Skin epidermis (tissue), 12 donors: ENCODE results near the gene ANKS1A.

Experiments used
- H3K27ac ChIP-seq, 21 experiments: fragments of 200-600 bp; sonication (generic) in 11 of 21; one replicate each; pipeline ENCODE4 v1.5.0; 2020; ENCODE audit warnings: mild to moderate bottlenecking in 3 of 21, inconsistent platforms in 2 of 21, moderate library complexity in 2 of 21
- H3K4me3 ChIP-seq, 7 experiments: fragments of 200-600 bp; sonication (generic) in 2 of 7; one replicate each; pipeline ENCODE4 v1.5.0; 2020; ENCODE audit warnings: inconsistent platforms in 2 of 7, mild to moderate bottlenecking in 2 of 7, moderate library complexity in 1 of 7

ANKS1A gene

DNA sequence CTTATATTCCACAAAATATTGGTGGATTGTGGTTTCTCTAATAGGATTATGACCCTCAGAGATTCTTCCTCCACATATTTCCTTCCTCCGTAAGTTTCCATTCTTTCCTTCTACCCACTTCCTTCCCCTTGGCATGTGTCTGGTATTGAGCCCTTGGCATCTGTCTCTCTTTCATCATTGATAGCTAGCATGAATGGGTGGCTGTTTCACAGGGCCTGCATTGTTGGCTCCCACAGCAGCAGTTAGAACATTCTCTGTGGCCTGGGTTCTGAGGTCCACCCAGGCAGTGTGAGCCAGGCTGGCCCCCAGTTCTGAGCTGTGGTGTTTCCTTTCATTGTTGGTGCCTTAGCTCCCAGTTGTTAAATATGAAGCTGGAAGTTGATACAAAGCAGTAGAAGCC is 125.3 kb downstream of the ANKS1A start:
- no peak overlapping the region for H3K4me3 ChIP-seq
- peak overlapping the region in 13 of 21 experiments; percentile 17 to 73 (median 44) for H3K27ac ChIP-seq

DNA sequence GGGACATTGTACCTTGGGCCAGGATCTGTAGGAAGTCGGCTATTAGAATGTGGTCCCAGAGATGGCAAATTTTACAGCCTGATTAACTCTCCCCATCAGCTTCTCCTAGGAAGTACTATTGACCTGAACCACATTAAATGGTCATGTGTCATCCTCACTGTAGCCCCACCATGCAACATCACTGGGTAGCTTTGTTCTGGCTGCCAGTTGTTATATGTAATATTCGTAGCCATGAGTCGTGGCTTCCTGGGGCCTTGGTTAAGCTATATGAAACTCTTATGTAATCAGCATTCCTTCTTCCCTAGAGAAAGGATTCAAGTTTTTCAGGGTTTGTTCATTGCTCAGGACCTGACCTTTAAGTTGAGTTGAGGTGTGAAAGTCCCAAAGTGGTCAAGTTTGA is 125.7 kb downstream of the ANKS1A start:
- H3K27ac ChIP-seq: peak overlapping the region in 11 of 21 experiments; percentile 17 to 73 (median 51)
- H3K4me3 ChIP-seq: no peak overlapping the region

DNA sequence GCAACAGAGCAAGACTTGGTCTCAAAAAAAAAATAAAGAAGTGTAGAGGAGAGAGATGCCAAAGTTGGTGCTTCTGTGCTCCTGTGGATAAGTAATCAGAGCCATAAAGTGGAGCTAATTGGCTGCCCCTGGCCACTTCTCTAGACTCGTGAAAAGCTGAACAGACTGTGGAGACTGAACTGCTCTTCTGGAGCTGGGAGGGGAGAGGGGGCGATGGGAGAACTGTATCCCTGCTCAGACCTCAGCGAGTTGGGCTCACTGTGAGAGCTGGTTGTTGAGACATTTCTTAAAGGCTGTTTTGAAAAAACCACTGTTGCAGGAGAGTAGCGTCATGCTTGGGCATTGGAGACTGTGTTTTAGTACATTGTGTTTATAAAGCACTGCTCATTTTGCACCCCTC is 126.4 kb downstream of the ANKS1A start:
- no peak overlapping the region for H3K4me3 ChIP-seq

DNA sequence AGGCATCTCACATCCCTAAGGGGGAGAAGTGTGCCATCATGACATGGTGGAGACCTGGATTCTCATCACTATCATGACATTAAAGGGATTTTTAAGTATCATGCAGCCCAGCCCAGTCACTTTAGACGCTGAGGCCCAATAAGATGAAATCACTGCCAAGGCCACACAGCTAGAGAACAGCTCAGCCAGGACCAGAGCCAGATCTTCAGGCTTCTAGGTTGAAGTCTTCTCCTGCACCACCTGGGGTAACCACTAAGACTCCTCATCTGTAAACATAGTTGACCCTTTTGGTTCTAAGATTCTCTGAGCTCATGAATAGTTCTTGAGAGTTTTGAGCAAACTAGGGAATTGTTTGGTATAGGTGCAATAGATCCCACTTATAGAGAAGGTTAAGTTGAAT is 126.9 kb downstream of the ANKS1A start:
- Histone ChIP-seq H3K27ac (peak overlapping the region in 10 of 21 experiments; percentile 1 to 89 (median 58)), H3K4me3 (no peak overlapping the region)

More for the DNA sequence above, 126.4 kb downstream of the ANKS1A start:
- H3K27ac ChIP-seq: peak overlapping the region in 9 of 21 experiments; percentile 1 to 81 (median 51)

DNA sequence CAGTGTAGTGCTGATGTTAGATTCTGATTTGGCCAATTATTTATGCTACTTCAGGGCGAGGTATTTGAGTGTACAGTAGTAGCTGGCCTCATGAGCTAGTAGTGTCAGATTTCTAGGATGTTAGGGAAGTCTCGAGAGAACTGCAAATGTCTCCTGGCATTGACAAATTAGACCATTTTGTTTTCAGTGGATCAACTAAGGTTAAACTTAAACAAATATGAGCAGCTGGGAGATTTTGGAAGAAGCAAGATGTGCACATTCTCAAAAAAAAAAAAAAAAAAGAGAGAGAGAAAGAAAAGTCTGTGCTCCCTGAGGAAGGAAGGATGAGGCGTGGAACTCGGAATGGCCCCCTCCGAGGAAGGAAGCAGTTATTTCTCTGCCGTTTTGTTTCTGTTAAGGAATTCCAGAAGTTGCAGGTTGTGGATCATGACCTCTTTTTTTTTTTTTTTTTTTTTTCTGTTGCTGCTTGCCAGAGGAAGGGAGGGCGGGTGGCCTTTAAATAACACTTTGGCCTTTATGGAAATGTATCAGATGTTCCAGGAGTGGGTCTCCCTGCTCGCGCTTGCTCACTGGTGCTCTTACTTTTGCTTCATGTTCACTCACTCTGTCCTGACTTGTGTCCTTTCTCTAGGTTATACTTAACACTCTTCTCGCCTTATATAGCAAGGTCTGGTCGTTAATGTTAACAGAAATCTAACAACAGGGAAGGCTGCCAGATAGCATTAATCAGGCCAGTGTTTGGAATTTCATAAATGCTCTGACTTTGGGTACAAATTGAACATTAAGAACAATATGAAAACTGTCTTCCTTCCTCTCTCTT is 127.7 kb downstream of the ANKS1A start:
- Histone ChIP-seq H3K4me3 (peak overlapping the region in 2 of 7 experiments; percentile 21 to 31), H3K27ac (peak overlapping the region in 19 of 21 experiments; percentile 25 to 89 (median 77))

DNA sequence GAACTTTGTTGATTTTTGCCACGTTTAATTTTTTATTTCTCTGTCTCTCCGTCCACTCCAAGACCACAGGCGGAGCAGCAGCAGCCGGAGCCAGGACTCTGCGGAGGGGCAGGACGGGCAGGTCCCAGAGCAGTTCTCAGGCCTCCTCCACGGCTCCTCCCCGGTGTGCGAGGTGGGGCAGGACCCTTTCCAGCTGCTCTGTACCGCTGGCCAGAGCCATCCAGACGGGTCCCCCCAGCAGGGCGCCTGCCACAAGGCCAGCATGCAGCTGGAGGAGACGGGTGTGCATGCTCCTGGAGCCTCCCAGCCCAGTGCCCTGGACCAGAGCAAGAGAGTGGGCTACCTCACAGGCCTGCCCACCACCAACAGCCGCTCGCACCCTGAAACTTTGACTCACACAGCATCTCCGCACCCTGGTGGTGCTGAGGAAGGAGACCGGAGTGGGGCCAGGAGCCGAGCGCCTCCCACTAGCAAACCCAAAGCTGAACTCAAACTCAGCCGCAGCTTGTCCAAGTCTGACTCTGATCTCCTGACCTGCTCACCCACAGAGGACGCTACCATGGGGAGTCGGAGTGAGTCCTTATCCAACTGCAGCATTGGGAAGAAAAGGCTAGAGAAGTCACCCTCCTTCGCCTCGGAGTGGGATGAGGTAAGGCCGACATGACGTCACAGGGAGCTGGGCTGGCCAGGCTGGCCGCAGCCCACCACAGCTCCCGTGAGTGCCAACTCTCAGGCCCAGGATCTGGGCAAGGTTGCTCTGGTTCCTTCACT is 128.5 kb downstream of the ANKS1A start:
- H3K27ac ChIP-seq: peak overlapping the region in 20 of 21 experiments; percentile 25 to 89 (median 76)
- H3K4me3 ChIP-seq: peak overlapping the region in 6 of 7 experiments; percentile 4 to 33 (median 14)

DNA sequence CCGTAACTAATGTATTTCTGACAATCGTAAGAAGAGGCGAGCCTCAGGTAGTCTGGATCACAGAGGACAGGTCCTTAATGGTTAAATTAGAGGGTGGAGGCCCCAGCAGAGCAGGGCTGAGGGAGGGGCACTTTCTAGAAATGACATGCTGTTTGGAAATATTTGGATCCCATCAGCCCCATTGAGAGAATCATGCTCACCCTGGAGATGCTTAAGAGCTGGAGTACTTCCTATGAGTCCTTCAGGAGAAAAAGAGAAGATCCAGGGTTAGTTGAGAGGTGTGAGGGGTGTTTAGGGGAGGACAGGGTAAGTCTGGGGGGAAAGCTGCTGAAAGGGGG is 129.1 kb downstream of the ANKS1A start:
- Histone ChIP-seq H3K27ac (peak overlapping the region in 17 of 21 experiments; percentile 60 to 89 (median 79)), H3K4me3 (peak overlapping the region in 5 of 7 experiments; percentile 4 to 33 (median 21))

GRCh38 chr6:35018746-35019145 is 129.7 kb downstream of the ANKS1A start:
- peak overlapping the region in 2 of 7 experiments; percentile 21 to 31 for H3K4me3 ChIP-seq
- H3K27ac ChIP-seq: peak overlapping the region in 10 of 21 experiments; percentile 30 to 89 (median 80)

DNA sequence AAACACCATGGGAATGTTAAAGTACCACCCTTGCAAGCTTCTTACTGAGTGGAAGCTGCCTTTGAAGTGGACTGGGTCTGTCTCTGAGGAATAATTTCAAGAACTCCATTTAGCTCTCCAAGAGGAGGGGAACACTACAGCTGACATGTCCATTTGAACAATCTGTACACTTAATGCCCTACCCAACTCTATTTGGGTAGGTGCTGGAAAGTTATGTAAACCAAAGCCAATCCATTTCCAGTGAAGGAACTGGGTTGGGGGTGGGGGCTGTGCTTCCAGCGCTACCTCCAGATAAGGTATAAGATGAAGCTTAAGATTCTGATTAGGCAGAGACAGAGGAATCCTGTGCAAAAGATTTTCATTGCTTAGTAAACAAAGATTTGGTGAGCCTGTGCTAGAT is 130.1 kb downstream of the ANKS1A start:
- Histone ChIP-seq H3K4me3 (peak overlapping the region in 1 of 7 experiments; percentile 31), H3K27ac (peak overlapping the region in 11 of 21 experiments; percentile 4 to 89 (median 80))

DNA sequence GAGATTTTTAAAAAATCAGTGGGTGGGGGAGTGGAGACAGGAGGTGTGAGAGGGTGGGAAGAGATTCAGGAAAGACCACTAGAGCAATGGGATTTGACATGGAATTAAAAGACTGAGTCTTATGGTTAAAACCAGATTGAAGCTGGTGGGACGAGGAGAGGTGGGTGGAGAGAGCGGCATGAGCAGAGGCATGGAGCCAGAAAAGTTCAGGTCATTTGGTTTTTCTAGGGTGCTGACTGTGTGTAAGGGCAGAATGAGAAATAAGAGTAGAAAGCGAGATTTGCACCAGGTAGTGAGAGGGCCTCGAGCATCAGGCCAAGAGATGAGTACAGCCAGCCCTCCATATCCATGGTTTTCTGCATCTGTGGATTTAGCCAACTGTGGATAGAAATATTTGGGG is 130.8 kb downstream of the ANKS1A start:
- no peak overlapping the region for H3K4me3 ChIP-seq
- H3K27ac ChIP-seq: peak overlapping the region in 8 of 21 experiments; percentile 10 to 89 (median 80)

DNA sequence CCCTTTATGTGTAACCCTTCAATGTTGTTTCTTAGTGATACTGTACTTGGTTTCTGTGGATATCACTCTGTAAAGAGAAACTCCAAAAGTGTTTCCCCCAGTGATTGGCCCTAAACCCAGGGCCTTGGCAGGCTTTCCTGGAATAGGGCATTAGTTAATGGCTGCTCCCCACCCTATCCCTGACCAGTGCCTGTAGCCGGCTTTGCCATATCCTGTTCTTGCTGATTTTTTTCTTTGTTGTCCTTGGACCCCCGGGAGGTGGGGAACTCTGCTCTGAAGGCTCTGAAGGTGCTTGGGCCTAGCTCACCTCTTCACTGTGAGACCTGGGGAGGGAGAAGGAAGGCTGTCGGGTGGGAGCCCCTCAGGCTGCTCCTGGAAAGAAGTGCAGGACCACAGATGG is 131.9 kb downstream of the ANKS1A start:
- peak overlapping the region in 1 of 7 experiments; percentile 9 for H3K4me3 ChIP-seq
- H3K27ac ChIP-seq: peak overlapping the region in 11 of 21 experiments; percentile 5 to 81 (median 49)

DNA sequence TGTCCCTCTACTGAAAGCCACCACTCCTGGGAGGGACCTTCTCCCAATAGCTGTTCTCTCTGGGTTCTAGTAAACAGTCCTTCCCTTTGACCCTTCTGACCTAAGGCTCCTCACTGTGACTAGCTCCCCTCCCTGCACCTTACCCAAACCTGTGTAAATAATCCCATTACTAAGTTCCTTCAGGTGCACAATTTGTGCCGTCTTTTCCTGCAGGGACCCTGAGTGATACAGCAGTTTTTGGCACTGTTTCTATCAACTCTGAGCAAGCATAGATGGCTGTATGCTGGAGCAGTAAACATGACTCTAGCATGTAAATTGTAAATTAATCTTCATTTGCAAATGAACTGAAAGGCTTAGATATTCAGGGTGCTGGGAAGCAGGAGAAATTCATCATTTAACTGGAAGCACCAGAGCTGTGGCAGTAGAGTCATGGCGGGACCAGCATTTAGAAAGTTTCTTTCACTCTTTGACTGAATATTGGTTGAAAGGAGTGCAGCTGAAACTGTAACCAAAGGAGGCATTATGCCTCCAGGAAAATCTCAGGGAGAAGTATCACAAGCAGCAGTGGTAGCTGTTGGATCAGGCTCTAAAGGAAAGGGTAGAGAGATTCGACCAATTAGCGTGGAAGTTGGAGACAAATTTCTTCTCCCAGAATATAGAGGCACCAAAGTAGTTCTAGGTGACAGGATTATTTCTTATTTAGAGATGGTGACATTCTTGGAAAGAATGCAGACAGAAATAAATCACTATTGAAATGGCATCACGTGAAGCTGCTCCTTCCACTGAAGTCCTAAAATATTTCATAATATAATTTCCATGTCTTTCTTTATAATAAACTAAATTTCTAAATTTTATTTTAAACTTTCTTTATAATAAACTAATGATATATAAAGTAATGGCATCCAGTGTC is 134.3 kb downstream of the ANKS1A start:
- H3K27ac ChIP-seq: peak overlapping the region in 11 of 21 experiments; percentile 4 to 81 (median 53)
- H3K4me3 ChIP-seq: no peak overlapping the region

DNA sequence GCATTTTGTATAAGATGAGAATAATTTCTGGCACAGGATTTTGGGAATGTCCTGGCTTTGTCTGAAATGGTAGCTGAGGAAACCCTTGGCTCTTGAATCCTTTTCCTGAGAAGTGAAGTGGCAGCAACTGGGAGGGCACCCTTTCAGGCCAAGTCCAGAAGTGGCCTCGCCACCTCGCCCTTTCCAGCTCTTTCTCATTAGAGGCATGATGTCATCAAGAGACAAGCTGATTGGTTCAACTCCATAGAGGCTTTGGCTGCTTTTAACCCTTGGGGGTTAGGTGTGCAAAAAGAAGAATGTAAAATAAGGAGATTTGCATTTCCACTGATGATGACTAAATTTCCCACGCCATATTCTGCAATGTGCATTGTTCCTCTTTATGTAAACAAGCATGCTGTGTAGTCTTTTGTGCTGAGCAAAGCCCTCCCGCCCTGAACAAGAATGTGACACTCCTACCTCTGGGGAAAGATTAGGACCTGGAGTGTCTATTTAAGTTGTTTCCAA is 135.5 kb downstream of the ANKS1A start:
- H3K4me3 ChIP-seq: no peak overlapping the region
- H3K27ac ChIP-seq: peak overlapping the region in 18 of 21 experiments; percentile 4 to 81 (median 59)

DNA sequence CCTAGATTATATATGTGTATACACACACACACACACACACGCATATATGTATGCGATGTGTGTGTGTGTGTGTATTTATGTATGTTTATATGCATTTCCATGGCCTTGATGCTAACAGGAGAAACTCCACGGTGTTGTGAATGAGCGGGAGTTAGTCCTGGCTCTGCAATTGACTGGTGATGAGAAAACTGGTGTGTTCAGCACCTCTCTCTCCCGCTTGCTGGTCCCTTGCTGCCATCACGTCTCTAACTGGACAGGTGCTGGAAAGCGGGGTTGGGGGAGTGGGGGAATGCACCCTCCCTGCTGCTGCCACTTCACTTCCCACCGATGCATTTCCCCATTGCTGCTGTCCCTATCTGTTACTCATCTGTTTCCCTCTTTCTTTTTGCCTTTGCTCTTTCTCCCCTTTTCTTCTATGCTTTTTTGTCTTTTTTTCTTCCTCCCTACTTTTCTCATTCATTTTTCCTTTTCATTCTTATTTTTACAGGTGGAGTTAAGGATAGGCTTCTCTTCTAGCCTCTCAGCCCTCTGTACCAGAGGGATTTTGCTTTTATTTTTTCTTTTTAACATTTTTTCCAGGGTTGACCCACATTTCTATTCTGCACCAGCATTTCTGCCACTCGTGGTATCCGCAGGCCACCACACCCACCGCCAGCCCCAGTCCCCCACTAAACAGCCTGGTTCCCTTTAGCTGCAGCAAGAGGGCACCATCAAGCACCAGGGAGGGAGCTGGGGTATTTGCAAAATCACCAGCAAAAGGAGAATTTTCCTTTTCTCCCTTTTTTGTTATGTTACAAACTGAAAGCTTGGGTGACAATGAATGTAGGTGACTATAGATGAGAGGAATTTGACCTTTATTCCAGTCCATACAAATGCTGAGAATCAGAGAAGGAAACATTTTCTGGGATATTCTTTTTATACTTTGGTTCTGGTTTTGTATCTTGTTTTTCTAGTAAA is 136.5 kb downstream of the ANKS1A start:
- Histone ChIP-seq H3K4me3 (no peak overlapping the region), H3K27ac (peak overlapping the region in 18 of 21 experiments; percentile 30 to 81 (median 61))

DNA sequence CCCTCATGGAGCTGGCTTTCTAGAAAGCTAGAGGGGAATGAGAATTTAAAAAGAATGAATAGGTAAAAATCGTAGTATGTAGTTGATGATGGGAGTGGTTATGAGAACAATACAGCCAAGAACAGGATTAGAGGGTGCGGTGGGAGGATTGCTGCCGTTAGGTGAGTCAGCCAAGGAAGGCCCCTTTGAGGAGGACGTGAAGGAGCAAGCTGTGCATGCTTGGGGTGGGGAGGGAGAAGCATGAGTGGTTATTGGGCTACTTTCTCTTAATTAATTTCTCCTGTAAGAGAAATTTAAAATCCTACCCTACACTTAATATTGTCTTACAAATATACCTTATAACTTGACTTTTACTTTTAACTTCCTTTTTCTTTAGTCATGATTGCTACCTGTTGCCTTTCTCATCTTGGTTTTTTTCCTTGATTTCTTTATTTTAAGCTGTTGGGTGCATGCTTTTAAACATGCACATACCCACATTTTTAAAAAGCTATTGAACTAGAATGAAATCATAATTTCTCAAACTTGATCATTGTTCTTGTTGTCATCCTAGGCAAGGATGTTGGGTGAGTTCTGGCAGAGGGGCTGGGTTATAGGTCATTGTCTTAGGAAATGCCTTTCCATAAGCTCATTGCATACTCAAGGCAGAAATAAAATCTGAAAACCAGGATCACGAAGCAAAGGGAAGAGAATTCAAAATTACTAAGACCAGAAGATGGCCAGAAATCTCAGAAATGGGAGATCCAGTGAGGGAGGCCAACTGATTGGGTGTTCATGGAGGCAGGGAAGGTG is 137.6 kb downstream of the ANKS1A start:
- Histone ChIP-seq H3K4me3 (no peak overlapping the region), H3K27ac (peak overlapping the region in 14 of 21 experiments; percentile 36 to 81 (median 58))

DNA sequence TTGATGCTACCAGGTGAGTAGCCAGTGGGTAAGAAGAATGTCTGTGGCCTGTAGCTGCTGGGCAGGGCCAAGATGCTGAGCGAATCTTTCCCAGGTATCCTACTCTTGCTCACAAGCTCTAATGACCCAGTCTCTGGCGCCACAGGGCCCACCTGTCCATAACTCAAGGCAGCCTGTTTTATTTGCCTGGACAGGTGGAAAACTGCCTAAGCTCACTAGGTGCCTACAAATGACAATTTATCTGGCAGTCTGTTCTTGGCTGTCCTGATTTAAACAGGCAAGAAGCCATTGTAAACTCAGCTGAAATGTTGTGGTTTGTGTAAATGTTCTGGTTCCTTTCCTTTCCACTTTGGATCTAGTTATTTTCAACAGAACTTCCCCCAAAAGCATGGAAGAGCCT is 138.8 kb downstream of the ANKS1A start:
- Histone ChIP-seq H3K4me3 (no peak overlapping the region), H3K27ac (peak overlapping the region in 7 of 21 experiments; percentile 2 to 81 (median 28))
